SK-MEL-5 (cell line): Measurements from ENCODE around the gene CARS2. TPM values are rescaled to one million over a fixed set of nuclear protein-coding genes. Genes with fewer than 3 reads are reported as not detected.
"Not testable (repeated sequence)": the region's sequence is repeated elsewhere in the genome, so short reads cannot be mapped to it uniquely, and the experiment has no call there.

Experiments
- DNase-seq: peaks from one replicate; pipeline ENCODE4 v3.0.0-alpha.2; 2016; ENCODE audit warnings: low read depth, low spot score
- in situ Hi-C: cut with HindIII; loops from 2 replicates; pipeline ENCODE4 v1.10.0; 2016; ENCODE audit warnings: low sequenced_read_pairs, high pct_unique_total_duplicates, low pct_unique_long_range_greater_than_20kb
- total RNA-seq: library from RNA; depleted of rRNA; stranded (reverse); fragments of >200 nt; shearing (Covaris generic); gene quantifications from 2 replicates; pipeline ENCODE4 v1.2.3, GENCODE V29; 2014

The CARS2 gene
- total RNA-seq, 1 experiment from 2014 or later = 55.4 TPM

GRCh38 chr13:110635405-110636002 lies 70.4 kb downstream of the CARS2 start:
- in situ Hi-C loops = no loop called here
- no peak for DNase-seq

GRCh38 chr13:110634558-110634957 lies 71.4 kb downstream of the CARS2 start:
- in situ Hi-C loops = no loop called here
- peak; percentile 60 for DNase-seq

GRCh38 chr13:110633776-110634175 lies 72.1 kb downstream of the CARS2 start:
- no peak for DNase-seq
- in situ Hi-C loops = no loop called here

- in situ Hi-C loops, DNase-seq: not testable (repeated sequence)
Measured at GRCh38 chr13:110632255-110632654, 73.7 kb downstream of the CARS2 start.

- in situ Hi-C loops = no loop called here
- no peak for DNase-seq
Measured at GRCh38 chr13:110630566-110631119, 75.3 kb downstream of the CARS2 start.

- in situ Hi-C loops = no loop called here
- DNase-seq = no peak
Measured at GRCh38 chr13:110629735-110630134, 76.2 kb downstream of the CARS2 start.

GRCh38 chr13:110628952-110629701 lies 76.8 kb downstream of the CARS2 start:
- in situ Hi-C loops = no loop called here
- no peak for DNase-seq

- in situ Hi-C loops = no loop called here
- DNase-seq = no peak
Measured at GRCh38 chr13:110628477-110628793, 77.5 kb downstream of the CARS2 start.

- no peak for DNase-seq
- in situ Hi-C loops = no loop called here
Measured at GRCh38 chr13:110627761-110628476, 78.0 kb downstream of the CARS2 start.

- in situ Hi-C loops = no loop called here
- DNase-seq = no peak
Measured at GRCh38 chr13:110627351-110627750, 78.6 kb downstream of the CARS2 start.

- in situ Hi-C loops = no loop called here
- DNase-seq = no peak
Measured at GRCh38 chr13:110626521-110626920, 79.4 kb downstream of the CARS2 start.

- in situ Hi-C loops = no loop called here
- DNase-seq = no peak
Measured at GRCh38 chr13:110625771-110626321, 80.1 kb downstream of the CARS2 start.

- in situ Hi-C loops = no loop called here
- no peak for DNase-seq
Measured at GRCh38 chr13:110624766-110625756, 80.9 kb downstream of the CARS2 start.

- DNase-seq = no peak
- in situ Hi-C loops = no loop called here
Measured at GRCh38 chr13:110620596-110620995, 85.3 kb downstream of the CARS2 start.

GRCh38 chr13:110618780-110619179 lies 87.1 kb downstream of the CARS2 start:
- in situ Hi-C loops = no loop called here

GRCh38 chr13:110618167-110618566 lies 87.7 kb downstream of the CARS2 start:
- in situ Hi-C loops = no loop called here

More at GRCh38 chr13:110618780-110619179, 87.1 kb downstream of the CARS2 start:
- DNase-seq = no peak

More at GRCh38 chr13:110618167-110618566, 87.7 kb downstream of the CARS2 start:
- DNase-seq = no peak
